IMR-90 (cell line): ENCODE measurements around the gene PDE8B.

Source experiments
- CEBPB ChIP-seq: IDR thresholded peaks from 2 replicates; pipeline ENCODE4 v1.6.1; 2012; ENCODE audit warnings: low read depth, low read length, improper control_type of control experiment
- FOS ChIP-seq: fragments of 150-350 bp; IDR thresholded peaks from 2 replicates; pipeline ENCODE4 v1.6.1; 2016; ENCODE audit warnings: low read depth, low read length
- POLR2A ChIP-seq: IDR thresholded peaks from 2 replicates; pipeline ENCODE4 v1.6.1; 2012; ENCODE audit warnings: mild to moderate bottlenecking, low read depth, low read length
- RAD21 ChIP-seq: IDR thresholded peaks from 2 replicates; pipeline ENCODE4 v1.6.1; 2012; ENCODE audit warnings: low read length, improper control_type of control experiment
- TF ChIP-seq, protein P1 (sequence below): conservative IDR thresholded peaks from 2 replicates; pipeline ENCODE4 v1.5.1; 2012; ENCODE audit warnings: mild to moderate bottlenecking, low read depth, low read length, improper control_type of control experiment
- TF ChIP-seq, protein P2 (sequence below): fragments of 150-350 bp; IDR thresholded peaks from 2 replicates; pipeline ENCODE4 v1.6.1; 2017; ENCODE audit warnings: mild to moderate bottlenecking, antibody characterized with exemption, low read length, low read depth

- TF ChIP-seq FOS (no peak), RAD21 (no peak), CEBPB (no peak), POLR2A (no peak)
- TF ChIP-seq, protein P1, sequence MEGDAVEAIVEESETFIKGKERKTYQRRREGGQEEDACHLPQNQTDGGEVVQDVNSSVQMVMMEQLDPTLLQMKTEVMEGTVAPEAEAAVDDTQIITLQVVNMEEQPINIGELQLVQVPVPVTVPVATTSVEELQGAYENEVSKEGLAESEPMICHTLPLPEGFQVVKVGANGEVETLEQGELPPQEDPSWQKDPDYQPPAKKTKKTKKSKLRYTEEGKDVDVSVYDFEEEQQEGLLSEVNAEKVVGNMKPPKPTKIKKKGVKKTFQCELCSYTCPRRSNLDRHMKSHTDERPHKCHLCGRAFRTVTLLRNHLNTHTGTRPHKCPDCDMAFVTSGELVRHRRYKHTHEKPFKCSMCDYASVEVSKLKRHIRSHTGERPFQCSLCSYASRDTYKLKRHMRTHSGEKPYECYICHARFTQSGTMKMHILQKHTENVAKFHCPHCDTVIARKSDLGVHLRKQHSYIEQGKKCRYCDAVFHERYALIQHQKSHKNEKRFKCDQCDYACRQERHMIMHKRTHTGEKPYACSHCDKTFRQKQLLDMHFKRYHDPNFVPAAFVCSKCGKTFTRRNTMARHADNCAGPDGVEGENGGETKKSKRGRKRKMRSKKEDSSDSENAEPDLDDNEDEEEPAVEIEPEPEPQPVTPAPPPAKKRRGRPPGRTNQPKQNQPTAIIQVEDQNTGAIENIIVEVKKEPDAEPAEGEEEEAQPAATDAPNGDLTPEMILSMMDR = no peak
- TF ChIP-seq, protein P2, sequence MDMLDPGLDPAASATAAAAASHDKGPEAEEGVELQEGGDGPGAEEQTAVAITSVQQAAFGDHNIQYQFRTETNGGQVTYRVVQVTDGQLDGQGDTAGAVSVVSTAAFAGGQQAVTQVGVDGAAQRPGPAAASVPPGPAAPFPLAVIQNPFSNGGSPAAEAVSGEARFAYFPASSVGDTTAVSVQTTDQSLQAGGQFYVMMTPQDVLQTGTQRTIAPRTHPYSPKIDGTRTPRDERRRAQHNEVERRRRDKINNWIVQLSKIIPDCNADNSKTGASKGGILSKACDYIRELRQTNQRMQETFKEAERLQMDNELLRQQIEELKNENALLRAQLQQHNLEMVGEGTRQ = no peak
Measured at GRCh38 chr5:77396017-77396416, 185.5 kb downstream of the PDE8B start.
